Measurements from ENCODE around the gene GRIA4.

The GRIA4 gene

GRCh38 chr11:105639527-105639926, 29.7 kb downstream of the GRIA4 start:
- no peak for DNase-seq (ENCODE audit: low spot score)

DNA sequence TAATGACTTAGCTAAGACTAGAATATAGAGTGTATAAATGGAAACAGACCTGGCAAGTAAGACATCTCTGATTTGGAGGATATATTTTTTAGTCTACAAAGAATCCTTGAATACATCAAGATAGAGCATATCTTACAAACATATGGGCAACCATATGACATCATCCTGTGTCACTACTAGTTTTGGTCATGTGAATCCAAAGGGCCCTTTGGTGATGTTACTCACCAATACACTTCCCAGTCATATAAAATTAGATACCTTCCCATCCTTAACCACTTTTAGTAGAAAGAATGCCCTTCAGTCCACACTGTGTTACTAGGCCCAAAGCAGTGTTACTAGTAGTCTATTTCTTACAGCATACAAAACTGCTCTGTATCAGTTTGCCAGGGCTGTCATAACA, 31.6 kb downstream of the GRIA4 start:
- peak; percentile 39 for DNase-seq (ENCODE audit: low spot score)

DNA sequence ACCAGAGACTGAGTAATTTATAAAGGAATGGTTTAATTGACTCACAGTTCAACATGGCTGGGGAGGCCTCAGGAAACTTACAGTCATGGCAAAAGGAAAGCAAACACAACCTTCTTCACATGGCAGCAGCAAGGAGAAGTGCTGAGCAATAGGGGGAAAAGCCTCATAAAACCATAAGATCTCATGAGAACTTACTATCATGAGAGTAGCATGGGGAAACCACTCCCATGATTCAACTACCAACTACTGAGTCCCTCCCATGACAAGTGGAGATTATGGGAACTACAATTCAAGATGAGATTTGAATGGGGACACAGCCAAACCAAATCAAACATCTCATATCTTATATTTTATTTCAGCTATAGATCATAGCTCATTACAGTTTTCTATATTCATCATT, 33.0 kb downstream of the GRIA4 start:
- no peak for DNase-seq (ENCODE audit: low spot score)

DNA sequence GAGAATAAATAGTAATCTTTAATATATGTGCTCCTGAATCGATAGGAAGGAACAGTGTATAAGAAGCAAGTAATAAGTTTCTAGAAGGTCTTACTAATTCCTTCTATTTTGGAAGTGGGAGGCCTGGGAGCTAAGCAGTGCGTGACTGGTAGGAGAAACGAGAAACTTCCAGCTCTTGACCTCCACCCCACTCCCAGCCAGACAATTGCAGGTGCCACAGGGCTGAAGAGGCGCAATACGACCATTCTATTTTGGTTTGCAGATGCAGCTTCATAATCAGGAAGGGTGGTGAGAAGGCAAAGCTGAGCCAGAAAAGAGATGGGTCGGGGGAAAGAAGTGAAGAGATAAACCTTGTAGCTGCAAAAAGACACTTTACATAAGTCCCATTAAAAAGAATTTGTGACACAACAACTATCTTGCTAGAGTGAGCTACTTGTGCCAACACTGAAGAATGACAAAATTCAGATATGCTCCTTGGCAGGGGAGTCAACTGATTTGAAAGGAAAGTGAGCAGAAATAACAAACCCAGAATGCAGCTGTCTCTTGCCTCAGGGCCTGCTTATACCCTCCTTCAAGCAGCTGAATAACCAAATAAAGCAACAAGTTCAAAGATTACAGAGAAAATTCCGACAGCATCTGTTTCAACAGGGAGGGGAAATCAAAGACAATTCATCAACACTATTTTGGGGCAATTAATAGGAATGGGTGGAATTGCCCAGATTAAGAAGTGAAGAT, 35.1 kb downstream of the GRIA4 start:
- no peak for DNase-seq (ENCODE audit: low spot score)

DNA sequence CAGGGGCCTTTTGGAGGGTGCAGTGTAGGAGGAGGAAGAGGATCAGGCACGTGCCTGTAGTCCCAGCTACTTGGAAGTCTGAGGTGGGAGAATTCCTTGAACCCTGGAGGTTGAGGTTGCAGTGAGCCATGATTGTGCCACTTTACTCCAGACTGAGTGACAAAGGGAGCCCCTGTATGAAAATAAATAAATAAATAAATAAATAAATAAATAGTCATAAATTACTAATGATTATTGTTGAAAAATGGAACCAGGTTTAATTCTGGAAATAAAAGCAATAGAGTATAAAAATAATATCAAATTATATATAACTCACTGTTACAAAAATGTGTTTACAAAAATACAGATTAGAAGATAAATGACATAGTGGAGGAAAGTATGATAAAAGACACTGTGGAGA, 37.9 kb downstream of the GRIA4 start:
- no peak for DNase-seq (ENCODE audit: low spot score)

- DNase-seq (ENCODE audit: low spot score) = no peak
Measured at GRCh38 chr11:105648762-105649161, 38.9 kb downstream of the GRIA4 start.

DNA sequence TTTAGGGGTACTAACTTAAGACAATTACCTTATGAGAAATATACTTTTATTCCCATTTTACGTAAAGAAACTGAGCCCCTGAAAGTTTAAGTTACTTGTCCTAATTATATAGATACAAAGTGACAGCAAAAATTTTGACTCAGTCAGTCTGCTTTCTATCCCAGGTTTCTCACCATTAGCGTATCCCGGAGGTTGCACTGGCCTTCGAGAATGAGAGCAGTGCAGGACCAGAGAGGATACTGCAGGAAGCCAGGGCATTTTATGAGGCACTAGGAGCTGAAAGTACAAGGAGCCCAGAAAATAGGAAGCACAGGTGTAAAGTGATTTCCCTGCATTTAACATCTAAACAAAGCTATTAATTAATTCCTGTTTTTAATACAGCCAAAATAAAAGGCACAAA, 55.4 kb downstream of the GRIA4 start:
- DNase-seq (ENCODE audit: low spot score) = no peak

DNA sequence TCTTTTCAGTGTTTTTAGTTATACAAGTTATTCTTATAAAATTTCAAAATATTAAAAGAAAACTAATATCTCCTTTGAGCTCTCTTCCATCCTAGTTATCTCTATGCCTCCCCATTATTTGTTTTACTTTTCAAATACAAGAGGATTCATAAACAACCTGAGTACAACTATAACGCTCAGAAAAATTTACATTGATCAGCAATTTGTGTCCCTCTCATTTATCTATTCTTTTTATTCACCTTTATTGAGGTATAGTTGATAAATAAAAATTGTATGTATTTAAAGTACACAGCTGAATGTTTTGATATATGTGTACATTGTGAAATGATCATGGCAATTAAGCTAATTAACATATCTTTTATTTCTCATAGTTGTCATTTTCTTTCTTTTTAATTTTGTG, 57.6 kb downstream of the GRIA4 start:
- DNase-seq (ENCODE audit: low spot score) = no peak

DNA sequence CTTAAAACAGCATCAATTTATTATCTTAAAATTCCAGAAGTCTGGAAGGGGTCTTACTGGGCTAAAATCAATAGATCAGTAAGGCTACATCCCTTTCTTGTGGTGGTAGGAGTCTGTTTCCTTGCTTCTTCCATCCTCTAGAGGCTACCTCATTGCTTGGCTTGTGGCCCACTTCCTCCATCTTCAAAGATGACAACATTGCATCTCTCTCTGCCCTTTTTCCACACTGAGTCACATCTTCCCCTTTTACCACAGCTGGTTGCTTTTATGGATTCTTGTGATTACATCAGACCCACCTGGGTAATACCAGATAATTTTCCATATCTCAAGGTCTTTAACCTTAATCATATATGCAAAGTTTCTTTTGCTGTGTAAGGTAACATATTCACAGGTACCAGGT, 60.9 kb downstream of the GRIA4 start:
- peak; percentile 81 for DNase-seq (ENCODE audit: low spot score)

DNA sequence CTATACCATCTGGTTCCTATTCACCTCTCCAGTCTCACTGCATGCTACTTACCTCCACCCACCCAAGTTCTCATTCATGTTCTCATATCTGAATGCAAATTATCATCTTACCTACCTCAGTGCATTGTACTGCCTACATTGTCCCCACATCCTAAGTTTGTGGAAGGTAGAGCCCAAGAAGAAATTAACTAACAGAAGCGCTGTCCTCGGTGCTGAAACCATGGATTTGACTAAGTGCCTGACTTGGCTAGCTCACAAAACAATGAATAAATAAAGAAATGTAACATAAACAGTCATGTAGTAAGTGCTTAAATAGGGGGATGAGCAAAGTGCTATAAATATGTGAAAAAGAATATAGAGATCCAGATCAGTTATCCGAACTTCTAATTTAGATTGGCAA, 63.2 kb downstream of the GRIA4 start:
- peak; percentile 51 for DNase-seq (ENCODE audit: low spot score)

DNA sequence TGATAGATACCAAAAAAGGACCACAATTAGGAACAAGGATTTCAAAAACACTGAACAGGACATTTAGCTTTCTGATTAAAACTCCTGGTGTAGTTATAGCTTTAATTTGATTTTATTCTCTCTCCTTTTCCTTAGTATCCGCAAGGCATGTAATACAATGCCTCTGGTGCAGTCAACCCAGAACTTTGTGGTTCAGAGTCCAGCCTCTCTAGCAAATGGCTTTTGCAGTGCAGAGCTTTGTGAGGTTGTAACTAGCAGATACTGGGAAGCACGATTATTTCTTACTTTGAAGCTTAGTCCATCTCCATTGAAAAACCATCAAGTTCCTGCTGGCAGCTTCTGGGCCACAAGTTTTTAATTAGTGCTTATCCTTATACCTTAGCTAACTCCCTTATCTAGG, 79.8 kb downstream of the GRIA4 start:
- peak; percentile 43 for DNase-seq (ENCODE audit: low spot score)

DNA sequence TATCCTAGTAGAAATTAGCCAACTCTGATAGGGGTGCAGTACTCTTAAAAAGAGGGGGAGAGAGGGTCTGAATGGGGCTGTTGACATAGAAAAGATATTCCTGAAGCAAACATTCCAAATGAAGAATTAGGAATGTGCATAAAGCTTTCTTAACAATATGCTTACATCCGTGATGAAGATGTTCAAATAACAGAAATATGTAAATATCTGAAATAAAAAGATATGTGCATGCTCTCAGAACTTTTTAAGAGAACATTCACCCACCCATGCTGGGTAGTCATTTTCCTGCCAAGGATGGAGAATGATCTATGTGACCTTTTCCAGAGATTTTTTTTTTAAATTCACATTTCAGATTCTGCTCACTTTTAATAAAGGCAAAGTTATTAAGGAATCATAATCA, 80.6 kb downstream of the GRIA4 start:
- no peak for DNase-seq (ENCODE audit: low spot score)

DNA sequence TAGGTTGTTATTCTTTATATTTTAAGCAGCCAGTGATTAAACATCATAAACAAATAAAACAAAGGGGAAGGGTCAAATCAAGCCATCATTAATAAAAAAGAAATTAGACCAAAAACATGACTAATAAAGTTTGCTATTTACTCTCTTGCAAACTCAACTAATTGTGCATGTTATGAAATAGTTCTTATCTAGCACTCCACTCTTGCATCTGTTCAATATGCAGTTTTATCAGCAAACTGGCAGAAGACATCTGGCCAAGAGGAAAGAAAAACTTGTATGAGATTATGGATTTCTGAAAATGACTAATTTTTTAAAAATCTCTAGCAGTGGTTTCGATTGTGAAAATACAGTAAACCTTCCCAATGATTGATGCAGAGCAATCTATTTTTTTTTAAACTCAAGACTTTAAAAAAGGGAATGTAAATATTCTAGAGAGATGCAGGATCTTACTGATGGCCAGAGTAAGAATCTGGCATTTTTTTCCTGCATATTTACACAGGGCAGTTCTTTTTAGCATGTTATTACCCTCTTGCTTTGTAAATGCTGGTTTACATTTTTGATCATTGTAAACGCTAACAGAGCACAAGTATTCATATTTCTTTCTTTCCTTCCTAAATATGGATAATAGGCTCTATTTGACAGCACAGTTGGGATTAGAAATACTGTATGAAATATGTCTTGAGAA, 83.3 kb downstream of the GRIA4 start:
- DNase-seq (ENCODE audit: low spot score) = no peak

GRCh38 chr11:105696000-105696399, 86.1 kb downstream of the GRIA4 start:
- no peak for DNase-seq (ENCODE audit: low spot score)

GRCh38 chr11:105697291-105697690, 87.4 kb downstream of the GRIA4 start:
- DNase-seq (ENCODE audit: low spot score) = no peak

DNA sequence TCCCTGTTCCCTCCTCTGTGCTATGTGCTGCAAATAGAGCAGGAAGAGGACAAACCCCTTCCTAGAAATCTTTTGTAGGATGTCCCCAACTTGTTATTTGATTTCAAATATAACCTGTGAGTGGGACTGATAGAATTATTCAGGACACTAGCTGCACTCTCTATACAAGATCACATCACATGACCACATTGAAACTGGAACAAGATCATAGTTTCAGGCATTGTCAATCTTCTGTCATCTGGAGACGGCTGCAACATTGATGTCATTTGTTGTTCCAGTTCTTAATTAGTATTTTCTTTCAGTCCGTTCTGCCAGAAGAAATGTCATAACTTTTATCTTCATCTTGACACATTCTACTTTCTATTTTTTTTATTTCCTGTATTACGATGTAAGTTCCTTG, 89.3 kb downstream of the GRIA4 start:
- DNase-seq (ENCODE audit: low spot score) = no peak

DNA sequence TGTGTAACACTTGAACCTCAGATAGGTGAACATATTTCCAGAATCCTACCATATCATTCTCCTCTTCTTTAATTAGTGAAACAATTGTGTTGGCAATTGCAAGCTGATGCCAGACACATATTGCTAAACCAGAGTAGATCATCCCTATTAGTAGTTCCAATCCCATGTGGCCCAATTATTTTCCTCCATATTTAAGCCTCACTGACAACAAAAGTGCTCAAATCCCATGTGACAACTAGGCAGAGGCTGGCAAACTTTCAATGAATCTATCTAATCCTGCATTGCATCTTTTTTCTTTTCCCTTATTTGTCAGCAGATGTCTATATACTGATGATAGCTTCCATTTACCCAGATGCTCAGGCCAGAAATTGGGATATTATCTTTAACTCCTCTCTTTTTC, 90.4 kb downstream of the GRIA4 start:
- DNase-seq (ENCODE audit: low spot score) = no peak

DNA sequence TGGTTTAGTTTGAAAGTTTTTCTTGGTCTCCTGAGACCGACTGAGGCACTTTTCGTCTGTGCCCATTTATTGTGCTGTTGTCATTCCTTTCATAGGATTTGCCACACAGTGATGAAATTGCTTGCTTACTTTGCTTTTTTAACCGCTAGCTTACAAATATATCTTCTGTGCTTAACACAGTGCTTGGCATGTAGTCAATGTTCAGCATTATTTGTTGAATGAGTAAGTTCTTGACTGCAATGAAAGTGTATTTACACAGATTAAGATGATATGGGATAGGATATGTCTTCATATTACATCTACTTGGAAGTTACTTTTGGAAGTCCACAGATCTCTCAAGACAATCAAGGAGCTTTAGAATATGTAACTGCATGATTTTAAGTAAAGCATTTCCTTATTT, 91.2 kb downstream of the GRIA4 start:
- DNase-seq (ENCODE audit: low spot score) = no peak

DNA sequence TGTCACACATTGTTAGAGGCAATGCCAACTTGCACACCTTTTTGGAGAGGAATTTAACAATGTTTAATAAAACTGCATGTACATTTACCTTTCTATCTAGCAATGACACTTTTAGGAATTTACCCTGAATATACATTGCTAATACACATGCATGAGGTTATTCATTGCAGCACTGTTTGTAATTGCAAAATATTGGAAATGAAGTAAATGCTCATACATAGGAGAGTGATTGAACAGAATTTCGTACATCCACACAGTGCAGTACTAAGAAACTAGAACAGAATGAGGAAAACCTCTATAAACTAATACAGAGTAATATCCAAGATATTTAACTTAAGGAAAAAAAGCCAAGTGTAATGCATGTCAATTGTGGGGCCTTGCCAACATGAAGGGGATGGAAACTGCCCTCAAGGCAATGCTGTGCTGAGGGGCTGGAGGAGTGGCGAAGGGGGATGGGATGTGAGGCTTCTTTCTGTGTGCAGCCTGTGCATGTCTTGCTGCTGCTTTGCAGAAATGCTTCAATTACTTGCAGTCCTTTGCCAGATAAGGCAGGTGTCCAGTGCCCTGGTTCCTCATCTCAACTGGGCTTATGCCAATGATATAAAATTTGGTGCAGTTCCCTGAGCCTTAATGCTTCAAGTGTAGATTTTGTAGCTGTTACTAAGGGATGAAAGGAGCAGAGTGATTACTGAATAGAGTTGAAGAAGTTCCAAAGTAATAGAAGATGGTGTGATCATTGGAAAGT, 96.1 kb downstream of the GRIA4 start:
- DNase-seq (ENCODE audit: low spot score) = no peak

- DNase-seq (ENCODE audit: low spot score) = no peak
Measured at GRCh38 chr11:105713106-105713505, 103.2 kb downstream of the GRIA4 start.

DNA sequence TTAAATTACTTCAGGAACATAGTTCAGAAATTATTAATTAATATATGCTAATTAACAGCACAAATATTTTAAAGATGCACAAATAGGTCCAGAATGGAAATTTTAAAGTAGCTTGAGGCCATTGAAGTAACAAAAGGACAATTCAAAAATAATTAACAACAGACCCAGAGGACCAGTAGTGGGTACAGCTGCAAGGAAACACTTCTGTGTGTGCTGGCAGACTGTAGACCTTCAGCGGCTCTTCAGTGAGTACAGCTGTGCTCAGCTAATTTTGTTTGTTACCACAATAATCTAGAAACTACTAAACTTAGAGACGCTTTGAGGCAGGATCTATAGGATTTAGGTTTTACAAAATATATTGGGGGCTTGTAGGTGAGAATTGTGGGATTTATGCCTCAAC, 103.8 kb downstream of the GRIA4 start:
- no peak for DNase-seq (ENCODE audit: low spot score)

- peak; percentile 98 for DNase-seq (ENCODE audit: low spot score)
Measured at GRCh38 chr11:105718641-105719040, 108.8 kb downstream of the GRIA4 start.

All from kidney tubule cell (primary cell).